Fibroblast of skin of left biceps (primary cell): Measurements from ENCODE around the gene ADCY9.

ENCODE experiments used
- DNase-seq, 2 experiments: peaks; one replicate each; pipeline ENCODE4 v3.0.0-alpha.2; 2013; ENCODE audit warnings: low read depth in 2 of 2

The ADCY9 gene

DNA sequence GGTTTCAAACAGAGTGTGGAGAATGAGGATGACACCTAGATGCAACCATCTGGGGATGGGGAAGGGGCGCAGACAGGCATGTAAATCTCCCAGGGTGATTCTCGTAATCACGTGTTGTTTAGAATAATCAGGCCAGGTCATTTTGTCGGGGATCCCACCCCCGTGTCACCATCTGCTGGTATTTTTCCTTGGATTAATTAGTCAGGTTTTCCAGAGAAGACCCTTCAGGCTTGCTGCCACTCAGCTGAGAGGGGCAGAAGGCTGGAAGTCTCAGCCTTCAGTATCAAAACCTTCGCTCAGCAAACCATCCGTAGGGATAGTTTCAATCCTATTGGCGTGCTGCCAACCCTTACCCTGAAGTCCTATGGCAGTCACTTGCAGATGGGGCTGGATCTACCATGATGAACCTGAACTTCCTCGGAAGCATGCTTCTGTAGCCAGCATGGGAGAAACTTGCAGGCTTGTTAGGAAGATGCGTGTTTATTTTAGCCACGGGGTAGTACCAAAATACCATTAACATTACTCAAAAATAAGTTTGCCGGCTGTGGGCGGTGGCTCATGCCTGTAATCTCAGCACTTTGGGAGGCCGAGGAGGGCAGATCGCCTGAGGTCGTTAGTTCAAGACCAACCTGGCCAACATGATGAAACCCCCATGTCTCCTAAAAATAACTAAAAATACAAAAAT lies 7.5 kb upstream of the ADCY9 start:
- no peak for DNase-seq

DNA sequence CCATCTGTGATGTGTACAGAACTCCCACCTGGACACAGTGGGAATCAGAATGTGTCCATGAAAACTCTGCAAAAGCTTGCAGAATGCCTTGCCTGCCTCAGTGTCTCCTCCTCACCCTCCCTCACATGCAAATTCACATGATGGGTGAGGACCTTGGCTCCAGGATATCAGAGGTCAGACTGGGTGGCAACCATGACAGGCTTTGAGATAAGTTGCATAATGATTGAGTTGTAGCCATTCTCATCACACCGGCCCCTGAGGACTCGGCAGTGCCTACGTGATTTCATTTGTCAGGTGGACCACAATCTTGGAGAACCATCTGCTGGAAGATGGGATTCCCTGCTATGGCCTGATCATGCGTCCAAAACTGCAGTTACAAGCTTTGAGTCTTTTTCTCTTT lies 3.9 kb upstream of the ADCY9 start:
- no peak for DNase-seq

DNA sequence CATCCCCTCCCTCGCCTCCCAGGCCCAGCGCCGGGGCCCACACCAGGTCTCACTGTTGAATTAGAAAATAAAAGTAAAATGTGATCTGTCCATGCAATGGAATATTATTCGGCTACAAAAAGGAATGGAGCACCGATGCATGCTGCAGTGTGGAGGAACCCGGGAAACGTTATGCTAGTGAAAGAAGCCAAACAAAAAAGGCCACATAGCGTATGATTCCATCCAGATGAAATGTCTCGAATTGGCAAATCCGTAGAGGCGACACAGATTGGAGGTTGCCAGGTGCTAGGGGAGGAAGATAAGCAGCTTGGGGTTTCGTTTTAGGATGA lies 972 bp upstream of the ADCY9 start:
- no peak for DNase-seq

DNA sequence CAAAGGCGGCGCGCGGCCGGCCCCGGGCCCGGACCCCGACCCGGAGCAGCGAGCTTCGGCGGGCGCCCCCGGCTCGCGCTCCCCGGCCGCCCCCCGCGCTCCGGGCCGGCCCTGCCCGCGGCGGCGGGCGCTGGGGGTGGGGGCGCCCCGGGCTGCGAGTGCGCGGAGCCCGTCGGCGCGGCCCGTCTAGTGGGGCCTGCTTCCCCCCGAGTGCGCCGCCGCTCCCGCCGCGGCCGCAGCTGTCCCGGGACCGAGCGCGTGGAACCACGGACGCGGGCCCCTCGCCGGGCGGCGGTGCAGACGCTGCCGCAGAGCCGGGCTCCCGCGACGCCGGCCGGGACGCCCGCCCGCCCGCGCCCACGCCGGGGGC lies 308 bp downstream of the ADCY9 start:
- no peak for DNase-seq

DNA sequence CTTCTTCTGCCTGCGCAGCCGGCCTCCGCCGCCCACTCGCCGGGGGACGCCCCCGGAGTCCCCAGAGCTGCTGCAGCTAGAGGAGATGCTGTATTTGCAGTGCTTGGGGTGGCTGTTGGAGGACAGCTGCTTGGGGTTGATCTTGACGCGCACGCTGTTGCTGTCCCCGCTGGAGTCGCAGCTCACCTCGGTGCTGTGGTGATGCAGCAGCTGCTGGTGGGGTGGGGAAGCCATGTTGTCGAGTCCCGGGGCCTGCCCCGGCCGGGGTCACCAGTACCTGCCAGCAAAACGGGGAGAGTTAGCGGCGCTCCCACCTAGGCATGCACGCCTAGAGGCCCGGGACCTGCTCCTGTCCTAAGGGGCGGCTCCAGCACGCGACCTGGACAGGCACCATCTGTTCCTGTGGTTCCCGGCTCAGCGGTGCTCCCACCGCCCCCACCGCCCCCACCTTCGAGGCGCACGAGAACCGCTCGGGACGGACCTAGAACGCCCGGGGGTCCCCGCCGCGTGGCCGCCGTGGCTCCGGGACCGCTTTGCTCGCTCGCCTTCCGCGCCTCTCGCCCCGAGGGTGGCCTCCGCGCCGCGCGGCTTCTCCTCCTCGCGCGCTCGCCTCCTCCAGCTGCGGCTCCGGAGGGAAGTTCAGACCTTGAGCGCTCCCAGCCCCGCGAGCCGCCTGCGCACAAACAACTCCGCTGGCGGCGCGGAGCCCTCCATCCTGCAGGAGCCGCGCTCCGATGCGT lies 863 bp downstream of the ADCY9 start:
- DNase-seq, result peak in 1 of 2 experiments; percentile 25

DNA sequence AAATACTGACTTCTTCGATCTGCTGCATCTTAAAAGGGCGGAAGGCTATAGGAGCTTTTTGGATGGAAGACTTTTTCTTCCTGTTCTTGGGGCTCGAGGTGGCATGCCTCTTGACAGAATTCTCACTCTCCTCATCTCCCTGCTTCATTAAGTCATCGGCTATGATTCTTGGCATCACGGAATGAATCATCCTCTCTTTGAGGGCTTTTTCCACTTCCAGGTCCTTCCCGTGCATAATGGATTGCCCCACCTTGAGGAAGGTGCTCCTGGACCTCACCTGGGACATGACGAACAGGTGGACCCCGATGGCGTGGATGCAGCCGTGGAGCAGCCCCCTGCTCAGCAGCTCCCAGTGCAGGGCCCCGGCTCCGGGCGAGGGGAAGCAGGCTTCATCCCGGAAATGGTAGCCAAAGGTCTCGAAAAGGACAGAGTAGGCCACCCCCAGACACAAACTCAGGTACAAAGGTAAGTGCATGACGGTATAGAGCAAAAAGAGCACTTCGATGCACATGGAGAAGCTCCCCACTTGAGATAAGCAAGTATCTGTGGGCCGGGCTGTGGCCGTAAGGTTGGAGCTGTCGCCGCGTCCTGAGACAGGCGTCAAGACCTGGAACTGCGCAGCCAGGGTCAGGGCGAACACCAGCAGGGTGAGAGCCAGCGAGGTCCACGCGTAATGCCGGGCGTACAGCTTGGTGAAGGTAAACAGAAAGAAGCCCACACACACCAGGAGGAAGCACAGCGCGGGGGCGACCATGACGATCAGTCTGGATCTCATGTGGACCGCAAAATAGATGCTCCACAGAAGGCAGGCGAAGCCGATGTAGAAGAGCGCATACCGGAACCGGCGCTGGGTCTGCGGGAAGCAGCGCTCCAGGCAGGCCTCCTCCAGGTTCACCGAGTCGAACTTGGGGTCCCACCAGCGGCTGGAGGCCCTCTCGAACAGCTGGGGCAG lies 1.7 kb downstream of the ADCY9 start:
- DNase-seq, result no peak

DNA sequence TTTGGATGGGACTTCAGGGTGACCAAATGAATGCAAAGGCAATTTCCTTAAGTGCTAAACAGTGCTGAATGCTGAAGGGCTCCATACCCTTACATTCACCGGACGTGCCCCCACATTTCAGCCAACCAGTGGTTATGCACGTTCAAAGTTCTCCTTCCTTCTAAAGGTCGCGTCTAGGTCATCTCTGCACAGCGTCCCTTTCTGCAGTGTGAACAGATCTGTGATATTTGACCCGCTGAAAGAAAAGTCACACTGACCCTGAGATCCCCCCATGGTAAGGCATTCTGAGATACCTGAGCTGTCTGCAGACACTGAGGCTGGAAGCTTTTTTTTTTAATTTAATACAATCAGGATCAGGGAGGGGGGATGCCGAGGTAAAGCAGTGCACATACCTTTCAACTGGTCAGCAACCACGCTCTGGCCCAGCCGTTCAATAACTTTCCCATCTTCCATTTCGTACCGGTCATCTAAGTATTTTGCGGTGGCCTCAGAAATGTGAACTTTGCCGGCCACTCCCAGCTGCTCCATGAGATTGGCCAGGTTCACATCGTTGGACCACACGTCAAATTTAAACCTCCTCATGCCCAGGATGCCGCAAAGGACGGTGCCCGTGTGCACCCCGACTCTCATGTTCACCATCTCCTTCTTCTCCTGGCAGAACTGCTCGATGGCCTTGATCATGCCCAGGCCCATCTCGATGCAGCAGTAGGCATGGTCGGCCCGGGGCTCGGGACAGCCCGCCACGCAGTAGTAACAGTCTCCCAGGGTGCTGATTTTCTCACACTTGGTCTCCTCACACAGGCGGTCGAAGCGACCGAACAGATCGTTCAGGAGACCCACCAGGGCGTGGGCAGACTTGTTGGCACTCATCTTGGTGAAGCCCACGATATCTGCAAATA lies 2.6 kb downstream of the ADCY9 start:
- DNase-seq, result no peak

DNA sequence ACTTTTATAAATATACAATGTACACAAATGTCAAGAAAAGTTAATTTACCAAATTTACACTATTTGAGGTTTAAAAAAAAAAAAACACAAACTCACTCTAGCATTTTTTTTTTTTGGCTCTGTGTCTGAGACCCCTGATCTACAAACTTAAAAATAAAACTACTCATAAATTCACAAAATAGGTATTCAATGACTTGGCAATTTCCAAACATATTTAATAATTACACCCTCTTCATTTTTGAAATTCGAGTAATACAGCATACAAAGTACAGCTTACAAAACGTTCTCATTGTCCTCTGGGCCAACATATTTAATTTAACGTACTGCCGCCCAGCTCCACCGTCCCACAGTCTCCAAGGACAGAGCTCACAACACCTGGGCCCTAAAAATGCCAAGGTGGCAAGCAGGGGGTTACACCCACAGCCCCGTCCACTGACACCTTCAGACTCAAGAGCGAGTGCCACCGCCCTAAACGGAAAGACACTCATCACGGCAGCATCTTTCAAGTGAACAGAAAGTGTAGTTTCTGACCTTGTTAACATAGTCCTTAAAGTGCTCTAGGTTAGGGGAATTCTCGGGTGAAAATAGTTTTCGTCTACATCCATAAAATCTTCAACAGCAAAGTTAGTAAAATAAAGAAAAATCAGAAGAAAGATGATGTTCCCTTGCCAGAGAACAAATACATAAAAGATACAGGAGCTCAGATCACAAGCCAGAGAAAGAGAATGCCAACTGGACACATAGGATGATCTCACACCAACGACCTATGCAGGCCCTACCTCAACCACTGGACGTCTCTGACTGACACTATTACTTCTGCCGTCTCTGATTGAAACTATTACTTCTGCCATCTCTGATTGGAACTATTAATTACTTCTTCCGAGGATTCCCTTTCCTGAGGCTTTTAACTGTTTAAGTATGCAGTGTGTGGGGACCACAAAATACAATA lies 4.2 kb downstream of the ADCY9 start:
- no peak for DNase-seq

DNA sequence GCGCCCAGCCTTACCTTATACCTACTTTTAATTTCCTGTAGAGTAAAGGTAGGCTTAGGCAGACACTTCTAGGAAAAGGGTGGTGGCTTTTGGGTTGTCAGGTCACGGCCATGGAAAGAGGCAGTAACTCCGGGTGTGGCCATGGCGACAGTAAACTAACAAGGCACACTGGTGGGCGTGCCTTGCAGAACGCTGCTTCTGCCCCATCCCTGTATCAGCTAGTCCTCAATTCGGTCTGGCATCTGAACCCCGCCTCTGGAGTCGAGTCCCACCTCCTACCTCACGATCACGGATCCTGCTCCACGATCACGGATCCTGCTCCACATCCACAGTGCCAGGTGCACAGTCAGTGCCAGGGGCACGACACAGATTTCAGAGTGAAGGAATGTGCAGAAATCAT lies 5.6 kb downstream of the ADCY9 start:
- no peak for DNase-seq

DNA sequence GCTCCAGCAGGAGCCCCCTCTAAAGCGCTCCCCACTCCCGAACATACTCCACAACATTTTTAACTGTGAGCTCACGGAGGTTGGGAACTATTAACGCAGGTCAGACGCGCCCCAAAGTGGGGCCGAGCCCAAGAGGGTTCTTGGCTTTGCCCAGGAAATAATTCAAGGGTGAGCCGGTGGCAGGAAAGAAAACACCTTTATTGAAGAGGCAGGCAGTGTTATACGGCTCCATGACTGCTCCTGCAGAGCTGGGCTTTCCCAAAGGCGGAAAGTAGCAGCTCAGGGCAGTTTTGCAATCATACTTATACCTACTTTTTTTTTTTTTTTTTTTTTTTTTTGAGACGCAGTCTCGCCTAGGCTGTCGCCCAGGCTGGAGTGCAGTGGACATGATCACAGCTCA lies 6.2 kb downstream of the ADCY9 start:
- no peak for DNase-seq

DNA sequence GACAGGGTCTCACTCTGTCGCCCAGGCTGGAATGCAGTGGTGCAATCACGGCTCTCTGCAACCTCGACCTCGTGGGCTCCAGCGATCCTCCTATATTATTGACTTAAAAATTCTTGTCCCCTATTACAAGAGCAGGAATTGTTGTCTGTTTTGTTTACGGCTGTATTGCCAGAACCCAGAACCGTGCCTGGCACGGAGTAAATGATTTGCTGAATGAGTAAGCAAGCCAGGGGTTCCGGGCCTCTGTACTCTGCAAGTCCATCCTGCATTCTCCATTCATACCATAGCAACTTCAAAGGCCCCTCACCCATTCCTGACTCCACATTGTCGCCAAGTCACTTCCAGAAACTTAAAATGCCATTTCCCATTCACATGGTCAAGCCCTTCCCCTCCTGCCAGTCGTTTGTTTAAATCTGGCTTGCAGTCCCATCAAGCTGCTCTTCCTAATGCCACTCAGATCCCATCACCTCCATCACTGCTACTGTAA lies 6.9 kb downstream of the ADCY9 start:
- DNase-seq, result no peak

DNA sequence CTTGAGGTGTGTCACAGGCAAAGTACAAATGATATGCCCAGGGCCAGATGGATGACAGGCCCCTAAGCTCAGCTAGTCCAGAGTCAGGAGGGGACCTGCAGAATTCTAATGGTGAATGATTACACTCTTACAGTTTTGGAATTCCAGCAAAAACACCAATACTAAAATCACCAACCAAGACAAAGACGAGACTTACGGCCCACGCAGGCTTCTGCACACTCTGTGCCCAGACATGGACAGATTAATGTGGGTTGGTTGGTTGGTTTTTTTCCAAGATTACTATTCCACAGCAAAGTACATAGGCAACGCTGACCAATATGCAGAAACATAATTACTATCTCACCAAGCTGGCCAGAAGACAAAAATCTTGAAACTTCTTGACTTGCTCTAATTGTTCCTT lies 9.7 kb downstream of the ADCY9 start:
- DNase-seq, result no peak

DNA sequence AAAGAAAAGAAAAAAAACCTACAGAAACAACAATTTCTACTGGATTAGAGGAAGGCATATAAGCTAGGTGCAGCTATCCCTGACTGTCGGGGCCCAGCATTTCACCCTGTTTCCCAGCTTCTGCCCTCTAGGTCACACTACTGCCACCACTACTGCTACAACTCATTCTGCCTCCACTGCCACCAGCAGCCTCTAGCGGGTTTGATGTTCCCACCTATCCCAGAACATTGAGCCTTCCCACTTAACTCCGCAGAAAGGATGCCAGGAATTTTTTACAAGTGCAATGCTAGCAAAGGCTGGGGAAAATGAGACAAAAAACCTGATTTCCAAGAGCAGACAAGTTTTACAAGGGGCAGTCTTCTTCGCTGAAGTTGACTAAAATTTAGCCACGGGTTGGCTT lies 10.4 kb downstream of the ADCY9 start:
- DNase-seq, result no peak

DNA sequence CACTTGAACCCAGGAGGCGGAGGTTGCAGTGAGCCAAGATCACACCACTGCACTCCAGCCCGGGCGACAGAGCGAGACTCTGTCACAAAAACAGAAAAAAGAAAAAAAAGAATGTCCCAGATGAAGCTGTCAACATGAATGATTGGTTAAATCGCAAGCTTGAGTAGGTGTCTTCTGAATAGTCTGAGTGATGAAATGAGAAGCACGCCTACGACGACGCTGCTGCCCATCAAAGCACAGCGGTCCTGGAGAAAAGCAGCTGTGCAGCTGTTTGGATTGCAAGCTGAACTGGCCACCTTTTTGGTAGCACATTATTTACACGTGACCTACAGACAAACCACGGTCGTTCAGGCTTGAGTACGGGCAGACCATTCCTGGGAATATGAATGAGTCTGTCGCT lies 12.5 kb downstream of the ADCY9 start:
- no peak for DNase-seq

DNA sequence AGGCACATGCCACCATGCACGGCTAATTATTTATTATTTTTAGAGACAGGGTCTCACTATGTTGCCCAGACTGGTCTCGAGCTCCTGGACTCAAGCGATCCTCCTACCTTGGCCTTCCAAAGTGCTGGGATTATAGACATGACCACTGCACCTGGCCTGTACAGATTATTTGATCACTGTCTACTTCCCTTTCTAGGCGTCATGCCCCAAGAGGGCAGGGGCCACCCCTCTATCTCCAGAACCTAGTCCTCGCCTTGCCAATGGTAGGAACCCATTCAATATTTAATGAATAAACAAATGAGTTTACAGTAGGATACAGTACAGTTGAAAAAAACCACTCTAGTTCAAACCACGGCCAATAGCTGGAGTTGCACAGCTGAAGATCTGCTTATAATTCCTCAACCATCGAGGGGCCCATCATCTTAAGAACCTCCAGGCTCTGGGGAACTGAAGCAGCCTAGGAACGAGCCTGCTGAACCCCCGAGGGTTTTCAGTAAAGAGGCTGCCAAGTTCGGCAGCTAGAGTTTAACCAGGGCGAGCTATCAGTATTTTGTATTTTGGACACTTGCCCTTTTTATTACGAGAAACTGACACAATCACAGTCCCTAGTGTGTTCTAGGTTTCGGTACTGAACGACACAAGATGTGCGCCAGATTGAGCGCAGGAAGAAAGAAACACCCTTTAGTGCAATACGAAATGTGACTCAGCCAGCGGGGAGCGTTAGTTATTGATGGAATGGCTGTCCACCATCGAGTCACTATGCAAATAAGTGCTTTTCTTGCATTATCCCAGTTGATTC lies 14.6 kb downstream of the ADCY9 start:
- no peak for DNase-seq

DNA sequence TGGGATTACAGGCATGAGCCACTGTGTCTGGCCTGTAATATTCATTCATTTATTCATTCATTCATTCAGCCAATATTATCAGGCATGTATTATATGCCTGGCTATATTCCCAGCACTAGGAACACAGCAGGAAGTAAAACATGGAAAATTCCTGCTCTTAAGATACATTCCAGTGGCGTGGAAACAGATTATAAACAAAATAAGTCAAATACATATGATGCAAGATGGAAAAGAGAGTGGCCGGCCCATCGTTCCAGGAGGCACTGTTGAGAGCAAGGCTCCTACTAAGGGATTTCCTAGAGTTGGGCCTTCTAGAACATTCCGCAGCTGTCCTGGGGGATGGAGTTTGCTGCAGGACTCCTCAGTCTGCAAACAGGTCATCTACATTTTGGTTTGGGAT lies 17.7 kb downstream of the ADCY9 start:
- no peak for DNase-seq

DNA sequence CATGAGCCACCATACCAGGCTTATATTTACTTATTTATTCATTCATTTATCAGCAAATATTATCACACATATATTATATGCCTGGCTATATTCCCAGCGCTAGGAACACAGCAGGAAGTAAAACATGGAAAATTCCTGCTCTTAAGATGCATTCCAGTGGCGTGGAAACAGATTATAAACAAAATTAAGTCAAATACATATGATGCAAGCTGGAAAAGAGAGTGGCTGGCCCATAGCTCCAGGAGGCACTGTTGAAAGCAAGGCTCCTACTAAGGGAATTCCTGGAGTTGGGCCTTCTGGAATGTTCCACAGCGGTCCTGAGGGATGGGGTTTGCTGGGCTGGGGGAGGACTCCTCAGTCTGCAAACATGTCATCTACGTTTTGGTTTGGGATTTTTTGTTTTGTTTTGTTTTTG lies 18.4 kb downstream of the ADCY9 start:
- DNase-seq, result peak; percentile 36 to 44

DNA sequence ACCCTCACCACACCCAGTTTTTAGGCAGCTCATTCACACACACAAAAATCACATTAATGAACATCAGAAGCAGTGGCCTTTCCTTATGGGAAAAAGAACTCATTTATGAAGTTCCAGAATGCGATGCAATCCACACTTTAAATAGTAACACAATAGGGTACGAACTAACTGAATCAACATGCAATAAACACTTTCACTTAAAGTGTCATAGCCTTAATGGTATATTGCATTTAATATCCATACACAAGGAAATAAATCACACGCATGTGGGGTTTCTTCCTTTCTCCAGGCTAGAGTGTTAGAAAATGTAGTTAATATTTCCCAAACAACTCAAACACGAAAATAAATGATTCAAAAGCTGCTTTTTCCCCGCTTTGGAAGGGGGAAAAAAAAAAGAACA lies 19.7 kb downstream of the ADCY9 start:
- no peak for DNase-seq

DNA sequence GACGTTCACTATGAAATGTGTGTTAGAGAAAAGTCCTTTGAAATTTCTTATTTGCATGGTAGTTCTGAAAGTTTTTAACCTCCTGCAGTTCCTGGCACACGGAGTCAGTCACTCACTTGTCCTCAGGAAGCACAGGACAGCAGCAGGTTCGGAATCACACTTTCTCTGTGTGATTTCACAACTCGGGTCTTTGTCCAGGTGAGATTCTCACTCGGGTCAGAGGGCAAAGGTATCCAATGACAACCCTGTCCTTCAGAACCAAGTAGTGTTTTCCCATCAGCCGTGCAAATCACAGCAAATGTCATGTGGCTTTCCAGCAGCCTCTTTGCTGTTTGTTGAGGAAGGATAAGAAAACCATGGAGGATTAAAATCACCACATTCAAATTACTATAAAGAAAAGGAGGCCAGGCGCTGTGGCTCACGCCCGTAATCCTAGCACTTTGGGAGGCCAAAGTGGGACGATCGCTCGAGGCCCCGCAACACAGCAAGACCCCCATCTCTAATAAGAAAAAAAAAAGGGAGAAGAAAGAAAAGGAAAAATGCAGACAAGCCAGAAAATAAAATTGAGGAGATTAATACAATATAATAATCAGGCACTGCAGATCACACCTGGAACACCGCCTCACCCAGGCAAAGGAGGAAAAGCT lies 22.0 kb downstream of the ADCY9 start:
- no peak for DNase-seq
